Bronchial smooth muscle cell (primary cell): ENCODE results near the gene NCBP3. TPM values are rescaled to one million over a fixed set of nuclear protein-coding genes. Genes with fewer than 3 reads are reported as not detected.

Experiments
- total RNA-seq: library from RNA; depleted of rRNA; stranded (reverse); fragments of >200 nt; gene quantifications from 2 replicates; pipeline ENCODE4 v1.2.1, GENCODE V29; 2014

The NCBP3 gene, protein sequence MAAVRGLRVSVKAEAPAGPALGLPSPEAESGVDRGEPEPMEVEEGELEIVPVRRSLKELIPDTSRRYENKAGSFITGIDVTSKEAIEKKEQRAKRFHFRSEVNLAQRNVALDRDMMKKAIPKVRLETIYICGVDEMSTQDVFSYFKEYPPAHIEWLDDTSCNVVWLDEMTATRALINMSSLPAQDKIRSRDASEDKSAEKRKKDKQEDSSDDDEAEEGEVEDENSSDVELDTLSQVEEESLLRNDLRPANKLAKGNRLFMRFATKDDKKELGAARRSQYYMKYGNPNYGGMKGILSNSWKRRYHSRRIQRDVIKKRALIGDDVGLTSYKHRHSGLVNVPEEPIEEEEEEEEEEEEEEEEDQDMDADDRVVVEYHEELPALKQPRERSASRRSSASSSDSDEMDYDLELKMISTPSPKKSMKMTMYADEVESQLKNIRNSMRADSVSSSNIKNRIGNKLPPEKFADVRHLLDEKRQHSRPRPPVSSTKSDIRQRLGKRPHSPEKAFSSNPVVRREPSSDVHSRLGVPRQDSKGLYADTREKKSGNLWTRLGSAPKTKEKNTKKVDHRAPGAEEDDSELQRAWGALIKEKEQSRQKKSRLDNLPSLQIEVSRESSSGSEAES
- total RNA-seq, result 13.1 and 13.8 TPM in 2 replicates

DNA sequence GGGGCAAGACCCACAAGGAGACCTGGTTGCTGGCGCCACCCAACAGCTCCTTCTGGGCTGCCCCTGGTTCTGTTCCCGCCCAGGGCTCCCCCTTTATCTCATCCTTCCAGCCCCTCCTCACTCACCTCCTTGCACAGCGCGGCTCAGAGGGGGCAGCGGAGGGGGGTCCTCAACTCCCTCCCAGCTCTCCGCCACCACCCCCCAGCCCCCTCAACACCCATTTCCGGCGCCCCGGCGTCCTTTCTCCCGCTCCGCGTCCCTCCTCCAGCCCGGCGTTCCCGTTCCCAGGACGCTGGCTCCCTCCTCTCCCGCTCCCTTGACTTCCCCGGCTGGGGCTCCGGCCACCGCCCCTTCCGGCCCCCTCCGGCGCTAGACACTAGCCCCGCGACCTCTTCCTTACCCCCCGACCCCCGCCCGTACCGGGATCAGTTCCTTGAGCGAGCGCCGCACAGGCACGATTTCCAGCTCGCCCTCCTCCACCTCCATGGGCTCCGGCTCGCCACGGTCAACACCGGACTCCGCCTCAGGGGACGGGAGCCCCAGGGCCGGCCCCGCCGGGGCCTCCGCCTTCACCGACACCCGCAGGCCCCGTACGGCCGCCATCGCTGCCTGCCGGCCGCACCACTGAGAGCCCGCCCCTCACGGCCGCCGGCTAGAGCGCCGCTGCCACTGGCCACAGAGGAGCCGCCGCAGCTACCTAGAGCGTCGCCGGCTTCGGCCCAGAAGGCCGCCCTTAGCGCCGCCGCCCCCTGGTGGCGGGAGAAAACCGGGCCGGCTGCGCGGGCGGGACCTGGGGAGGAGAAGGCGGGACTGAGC is at the start of gene NCBP3:
Gene NCBP3 (minus strand): TSS at position 626 of the 816 bp plus-strand sequence. CDS start 23 bp downstream, at position 603.

GRCh38 chr17:3893003-3893719 is 47.1 kb upstream of the NCBP3 start, which contains the start of gene CAMKK1:
TSS of gene CAMKK1 (minus strand) at chr17:3893053. CDS start at chr17:3885687, 7,366 bp downstream.

GRCh38 chr17:3800362-3801271 is 45.4 kb downstream of the NCBP3 start, which contains the start of gene ITGAE:
TSS of gene ITGAE (minus strand) at chr17:3801188. CDS start at chr17:3801144, 44 bp downstream.

Other genes with a start within 250 kb of the NCBP3 start
- 2.2 and 2.3 TPM in 2 replicates for gene TRPV1, start 236.8 kb downstream of the NCBP3 start, total RNA-seq
- gene SHPK, start 210.0 kb downstream of the NCBP3 start, total RNA-seq, result 10.9 and 11.2 TPM in 2 replicates
- 12.8 and 15.5 TPM in 2 replicates for gene CTNS, start 209.5 kb downstream of the NCBP3 start, total RNA-seq
- 99.3 and 140 TPM in 2 replicates for gene TAX1BP3, start 177.7 kb downstream of the NCBP3 start, total RNA-seq
- 8.0 and 9.8 TPM in 2 replicates for gene EMC6, start 177.4 kb downstream of the NCBP3 start, total RNA-seq
- 0.43 and 1.1 TPM in 2 replicates for gene P2RX5, start 150.1 kb downstream of the NCBP3 start, total RNA-seq
- gene HASPIN, start 122.3 kb downstream of the NCBP3 start, total RNA-seq, result 0.17 and 0.79 TPM in 2 replicates
- 21.6 and 25.2 TPM in 2 replicates for gene ITGAE, start 45.1 kb downstream of the NCBP3 start, total RNA-seq
- 5.2 and 10.3 TPM in 2 replicates for gene CAMKK1, start 46.8 kb upstream of the NCBP3 start, total RNA-seq
- gene P2RX1, start 70.2 kb upstream of the NCBP3 start, total RNA-seq, result not detected in 2 replicates
- 3.8 and 5.9 TPM in 2 replicates for gene ATP2A3, start 118.2 kb upstream of the NCBP3 start, total RNA-seq